A673 (cell line): ENCODE results near the gene TSEN2.

ENCODE experiments used
- CTCF ChIP-seq: fragments of 300-800, 200-600 bp; sonication (generic); conservative IDR thresholded peaks from 2 replicates; pipeline ENCODE4 v1.5.1; 2017; ENCODE audit warnings: low read depth, mild to moderate bottlenecking, antibody characterized with exemption, low read length, moderate library complexity, mixed read lengths
- EZH2 ChIP-seq: fragments of 200-600 bp; sonication (generic); IDR thresholded peaks from 2 replicates; pipeline ENCODE4 v1.6.1; 2017; ENCODE audit warnings: borderline replicate concordance, low read depth, mild to moderate bottlenecking, mixed read lengths, antibody characterized with exemption, low read length; ENCODE audit not compliant: poor library complexity, severe bottlenecking

- TF ChIP-seq CTCF (no peak), EZH2 (no peak)
These were observed 28.3 kb downstream of the TSEN2 start for GRCh38 chr3:12512534-12513118.
